SK-N-MC (cell line): Measurements from ENCODE around the gene F2RL2.

Experiments
- EZH2 ChIP-seq: fragments of 200-600 bp; sonication (generic); IDR thresholded peaks from one replicate; pipeline ENCODE4 v1.6.1; 2017; ENCODE audit warnings: antibody characterized with exemption
- POLR2AphosphoS5 ChIP-seq: IDR thresholded peaks from 2 replicates; pipeline ENCODE4 v1.6.1; 2012; ENCODE audit warnings: mild to moderate bottlenecking, low read depth, low read length, borderline replicate concordance

GRCh38 chr5:76582230-76583162 is 40.7 kb downstream of the F2RL2 start:
- TF ChIP-seq EZH2 (no peak), POLR2AphosphoS5 (no peak)
